Astrocyte (in vitro differentiated cells and primary cell): Measurements from ENCODE around the gene ATXN7.

ENCODE experiments used
- EZH2 ChIP-seq: IDR thresholded peaks from 2 replicates; pipeline ENCODE4 v1.6.1; 2012; ENCODE audit warnings: mild to moderate bottlenecking, low read length, inconsistent platforms; ENCODE audit not compliant: insufficient read depth
- TF ChIP-seq, protein P1 (sequence below): IDR thresholded peaks from 2 replicates; pipeline ENCODE4 v1.5.1; 2011; ENCODE audit warnings: low read depth, mild to moderate bottlenecking, inconsistent platforms, low read length, moderate library complexity; ENCODE audit not compliant: insufficient read depth

DNA sequence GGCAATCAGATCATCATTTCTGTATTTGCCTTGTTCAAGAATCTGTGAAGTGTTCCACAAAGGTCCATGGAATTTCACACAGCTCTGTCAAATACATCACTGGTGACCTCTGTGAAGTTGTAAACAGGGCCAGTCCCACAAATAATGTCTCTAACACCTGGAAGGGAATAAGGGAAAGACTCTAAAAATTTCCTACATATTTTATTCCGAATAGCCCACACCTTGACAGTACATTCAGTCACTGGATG is 44.6 kb upstream of the ATXN7 start, which contains the start of gene C3orf49:
- TF ChIP-seq, protein P1, sequence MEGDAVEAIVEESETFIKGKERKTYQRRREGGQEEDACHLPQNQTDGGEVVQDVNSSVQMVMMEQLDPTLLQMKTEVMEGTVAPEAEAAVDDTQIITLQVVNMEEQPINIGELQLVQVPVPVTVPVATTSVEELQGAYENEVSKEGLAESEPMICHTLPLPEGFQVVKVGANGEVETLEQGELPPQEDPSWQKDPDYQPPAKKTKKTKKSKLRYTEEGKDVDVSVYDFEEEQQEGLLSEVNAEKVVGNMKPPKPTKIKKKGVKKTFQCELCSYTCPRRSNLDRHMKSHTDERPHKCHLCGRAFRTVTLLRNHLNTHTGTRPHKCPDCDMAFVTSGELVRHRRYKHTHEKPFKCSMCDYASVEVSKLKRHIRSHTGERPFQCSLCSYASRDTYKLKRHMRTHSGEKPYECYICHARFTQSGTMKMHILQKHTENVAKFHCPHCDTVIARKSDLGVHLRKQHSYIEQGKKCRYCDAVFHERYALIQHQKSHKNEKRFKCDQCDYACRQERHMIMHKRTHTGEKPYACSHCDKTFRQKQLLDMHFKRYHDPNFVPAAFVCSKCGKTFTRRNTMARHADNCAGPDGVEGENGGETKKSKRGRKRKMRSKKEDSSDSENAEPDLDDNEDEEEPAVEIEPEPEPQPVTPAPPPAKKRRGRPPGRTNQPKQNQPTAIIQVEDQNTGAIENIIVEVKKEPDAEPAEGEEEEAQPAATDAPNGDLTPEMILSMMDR: no peak
- TF ChIP-seq EZH2: no peak
